ENCODE results near the gene DPP3.

DPP3 gene

GRCh38 chr11:66466225-66467033, 13.8 kb upstream of the DPP3 start, which contains the start of gene PELI3:
Gene PELI3 (plus strand): TSS chr11:66466905. CDS start chr11:66468129, 1,224 bp downstream.
- no peak for TF ChIP-seq CTCF (IDR thresholded peaks at IDR 0.05; ENCODE audit: control insufficient read depth, insufficient read depth, low read depth, low read length, missing control alignments)
- peak; percentile 45 for DNase-seq (ENCODE audit: low read depth)
- H3K4me3 ChIP-seq (ENCODE audit: control insufficient read depth, low read depth, low read length): peak within 1 kb of the TSS; percentile 76

GRCh38 chr11:66467034-66467659, 13.1 kb upstream of the DPP3 start:
- no peak for DNase-seq (ENCODE audit: low read depth)

GRCh38 chr11:66467756-66468155, 12.5 kb upstream of the DPP3 start:
- TF ChIP-seq CTCF (IDR thresholded peaks at IDR 0.05; ENCODE audit: control insufficient read depth, insufficient read depth, low read depth, low read length, missing control alignments): no peak
- DNase-seq (ENCODE audit: low read depth): no peak

More at GRCh38 chr11:66467034-66467659, 13.1 kb upstream of the DPP3 start:
- peak overlapping the region; percentile 76 for H3K4me3 ChIP-seq (ENCODE audit: control insufficient read depth, low read depth, low read length)
- TF ChIP-seq CTCF (IDR thresholded peaks at IDR 0.05; ENCODE audit: control insufficient read depth, insufficient read depth, low read depth, low read length, missing control alignments): peak; percentile 21

GRCh38 chr11:66468691-66469090, 11.5 kb upstream of the DPP3 start:
- DNase-seq (ENCODE audit: low read depth): no peak
- H3K4me3 ChIP-seq (ENCODE audit: control insufficient read depth, low read depth, low read length): no peak overlapping the region
- no peak for TF ChIP-seq CTCF (IDR thresholded peaks at IDR 0.05; ENCODE audit: control insufficient read depth, insufficient read depth, low read depth, low read length, missing control alignments)

More at GRCh38 chr11:66467756-66468155, 12.5 kb upstream of the DPP3 start:
- H3K4me3 ChIP-seq (ENCODE audit: control insufficient read depth, low read depth, low read length): peak overlapping the region; percentile 76

GRCh38 chr11:66469441-66469840, 10.8 kb upstream of the DPP3 start:
- no peak for DNase-seq (ENCODE audit: low read depth)
- H3K4me3 ChIP-seq (ENCODE audit: control insufficient read depth, low read depth, low read length): no peak overlapping the region
- no peak for TF ChIP-seq CTCF (IDR thresholded peaks at IDR 0.05; ENCODE audit: control insufficient read depth, insufficient read depth, low read depth, low read length, missing control alignments)

- TF ChIP-seq CTCF (IDR thresholded peaks at IDR 0.05; ENCODE audit: control insufficient read depth, insufficient read depth, low read depth, low read length, missing control alignments): no peak
Observed at GRCh38 chr11:66470015-66470414, 10.2 kb upstream of the DPP3 start.

More at GRCh38 chr11:66470015-66470414, 10.2 kb upstream of the DPP3 start:
- H3K4me3 ChIP-seq (ENCODE audit: control insufficient read depth, low read depth, low read length): no peak overlapping the region
- DNase-seq (ENCODE audit: low read depth): no peak
